H1 (cell line): Measurements from ENCODE around the gene VGLL2. TPM values are rescaled to one million over a fixed set of nuclear protein-coding genes. Genes with fewer than 3 reads are reported as not detected.
A peak's percentile ranks its signal among the peaks of the same experiment; 100 is the strongest.

Experiments
- CTCF ChIA-PET: fragments of 300-600 bp; sonication (Branson Sonifier 250); formaldehyde crosslinking; loops from one replicate; lab custom pipeline; 2021; ENCODE audit not compliant: partially characterized antibody; lab: Charles Lee
- POLR2A ChIA-PET: fragments of 300-600 bp; sonication (Branson Sonifier 250); formaldehyde crosslinking; loops from one replicate; lab custom pipeline; 2021; ENCODE audit warnings: inconsistent platforms; ENCODE audit not compliant: partially characterized antibody; lab: Charles Lee
- DNase-seq, 2 experiments: peaks; one replicate each; pipeline versions ENCODE4 v3.0.0 to v3.0.0-alpha.2; 2010 to 2022; ENCODE audit warnings: low spot score in 2 of 2, low read depth in 1 of 2, mixed read lengths in 1 of 2
- FAIRE-seq: peaks from 2 replicates; lab custom pipeline; 2011; peaks lifted over from hg19 to GRCh38; lab: Jason Lieb, UNC
- H2AFZ ChIP-seq: 2 replicates; pipeline ENCODE4 v1.8.1; 2012; ENCODE audit warnings: low read length, inconsistent platforms
- H2AK5ac ChIP-seq: 2 replicates; pipeline ENCODE4 v1.6.1; 2013; ENCODE audit warnings: low read depth, low read length
- H2BK120ac ChIP-seq: replicated peaks from 2 replicates; pipeline ENCODE3; 2013; ENCODE audit warnings: low read depth, low read length, inconsistent platforms
- H2BK12ac ChIP-seq: 2 replicates; pipeline ENCODE4 v1.6.1; 2013; ENCODE audit warnings: low read depth, low read length
- H2BK15ac ChIP-seq: 2 replicates; pipeline ENCODE4 v1.6.1; 2013; ENCODE audit warnings: low read length
- H2BK20ac ChIP-seq: 2 replicates; pipeline ENCODE4 v1.6.1; 2013; ENCODE audit warnings: low read length
- H2BK5ac ChIP-seq: 2 replicates; pipeline ENCODE4 v1.6.1; 2013; ENCODE audit warnings: low read depth, low read length
- H3K14ac ChIP-seq: 2 replicates; pipeline ENCODE4 v1.6.1; 2013; ENCODE audit warnings: inconsistent platforms; ENCODE audit not compliant: insufficient read length
- H3K18ac ChIP-seq: 2 replicates; pipeline ENCODE4 v1.6.1; 2013; ENCODE audit warnings: low read length; ENCODE audit errors: extremely low read depth
- H3K23ac ChIP-seq: 2 replicates; pipeline ENCODE4 v1.6.1; 2013; ENCODE audit warnings: inconsistent platforms; ENCODE audit not compliant: insufficient read length
- H3K23me2 ChIP-seq: 2 replicates; pipeline ENCODE4 v1.6.1; 2013; ENCODE audit warnings: low read depth, low read length
- H3K27ac ChIP-seq: 2 replicates; pipeline ENCODE4 v1.6.1; 2011; ENCODE audit warnings: low read depth, low read length, inconsistent platforms
- H3K27me3 ChIP-seq, 4 experiments: replicated peaks in 1 of 4; 1 replicate in 1 of 4; 2 replicates in 3 of 4; pipeline versions ENCODE4 v1.6.1 to v1.8.1; 2011 to 2013; ENCODE audit warnings: low read length in 3 of 4, mild to moderate bottlenecking in 3 of 4, inconsistent platforms in 2 of 4, mixed read lengths in 2 of 4, moderate library complexity in 1 of 4; ENCODE audit not compliant: control insufficient read depth in 3 of 4, insufficient read depth in 3 of 4; ENCODE audit errors: extremely low read depth in 1 of 4
- H3K36me3 ChIP-seq, 4 experiments: 2 replicates each; pipeline versions ENCODE4 v1.6.1 to v1.8.1; 2011 to 2013; ENCODE audit warnings: mild to moderate bottlenecking in 4 of 4, low read length in 3 of 4, moderate library complexity in 2 of 4, control low read depth in 1 of 4, inconsistent platforms in 1 of 4; ENCODE audit not compliant: insufficient read depth in 4 of 4, control insufficient read depth in 2 of 4
- H3K4ac ChIP-seq: replicated peaks from 2 replicates; pipeline ENCODE3; 2013; ENCODE audit warnings: low read length, low read depth, mixed read lengths, inconsistent platforms; ENCODE audit not compliant: insufficient read length
- H3K4me1 ChIP-seq, 4 experiments: replicated peaks in 1 of 4; 1 replicate in 1 of 4; 2 replicates in 3 of 4; pipeline versions ENCODE4 v1.6.1 to v1.8.1; 2011 to 2013; ENCODE audit warnings: low read length in 3 of 4, inconsistent platforms in 2 of 4, mixed read lengths in 1 of 4; ENCODE audit not compliant: insufficient read depth in 4 of 4, control insufficient read depth in 3 of 4
- H3K4me2 ChIP-seq, 2 experiments: 2 replicates each; pipeline versions ENCODE4 v1.6.1 to v1.8.1; 2011 to 2013; ENCODE audit warnings: low read depth in 2 of 2, low read length in 2 of 2, control low read depth in 1 of 2, inconsistent platforms in 1 of 2, mild to moderate bottlenecking in 1 of 2; ENCODE audit not compliant: insufficient read depth in 1 of 2
- H3K4me3 ChIP-seq, 4 experiments: fragments of 200-600, 300-600 bp in 1 of 4; sonication (generic), shearing (Covaris generic), sonication (Bioruptor Twin) in 1 of 4; 2 replicates each; pipeline versions ENCODE4 v1.5.1 to v1.8.1; 2011 to 2016; ENCODE audit warnings: low read length in 4 of 4, low read depth in 3 of 4, control low read depth in 2 of 4, inconsistent platforms in 2 of 4, mild to moderate bottlenecking in 2 of 4, mixed read lengths in 1 of 4, moderate library complexity in 1 of 4; ENCODE audit not compliant: insufficient read depth in 2 of 4; ENCODE audit errors: extremely low read depth in 1 of 4
- H3K56ac ChIP-seq: replicated peaks from 2 replicates; pipeline ENCODE3; 2013; ENCODE audit warnings: low read depth, mild to moderate bottlenecking, mixed read lengths, low read length, inconsistent platforms; ENCODE audit not compliant: insufficient read length
- H3K79me1 ChIP-seq: 2 replicates; pipeline ENCODE4 v1.6.1; 2013; ENCODE audit warnings: low read depth, low read length, control low read depth
- H3K79me2 ChIP-seq, 2 experiments: 2 replicates each; pipeline versions ENCODE4 v1.6.1 to v1.8.1; 2012 to 2013; ENCODE audit warnings: low read length in 2 of 2, mild to moderate bottlenecking in 2 of 2, inconsistent platforms in 1 of 2; ENCODE audit not compliant: insufficient read depth in 2 of 2, control insufficient read depth in 1 of 2
- H3K9ac ChIP-seq, 4 experiments: replicated peaks in 1 of 4; 1 replicate in 1 of 4; 2 replicates in 3 of 4; pipeline versions ENCODE4 v1.6.1 to v1.8.1; 2011 to 2013; ENCODE audit warnings: low read depth in 3 of 4, low read length in 3 of 4, control low read depth in 2 of 4, mild to moderate bottlenecking in 2 of 4, moderate library complexity in 2 of 4, inconsistent platforms in 1 of 4; ENCODE audit errors: extremely low read depth in 1 of 4
- H3K9me3 ChIP-seq, 2 experiments: 2 replicates each; pipeline versions ENCODE4 v1.6.1 to v1.8.1; 2012 to 2013; ENCODE audit warnings: mild to moderate bottlenecking in 2 of 2, moderate library complexity in 2 of 2, control low read depth in 1 of 2, inconsistent platforms in 1 of 2, low read depth in 1 of 2, low read length in 1 of 2, mixed read lengths in 1 of 2; ENCODE audit not compliant: insufficient read depth in 2 of 2
- H4K20me1 ChIP-seq, 2 experiments: replicated peaks in 1 of 2; 2 replicates each; pipeline versions ENCODE3 to v1.8.1; 2011 to 2013; ENCODE audit warnings: inconsistent platforms in 2 of 2, low read length in 2 of 2, mild to moderate bottlenecking in 1 of 2; ENCODE audit not compliant: insufficient read depth in 2 of 2, control insufficient read depth in 1 of 2
- H4K5ac ChIP-seq: 2 replicates; pipeline ENCODE4 v1.6.1; 2013; ENCODE audit warnings: low read length, low read depth, mixed read lengths, inconsistent platforms; ENCODE audit not compliant: insufficient read length
- H4K8ac ChIP-seq: 2 replicates; pipeline ENCODE4 v1.8.0; 2013; ENCODE audit warnings: mild to moderate bottlenecking, moderate library complexity, low read length, inconsistent platforms; ENCODE audit not compliant: insufficient read depth; ENCODE audit errors: extremely low read depth
- H4K91ac ChIP-seq: replicated peaks from 2 replicates; pipeline ENCODE3; 2013; ENCODE audit warnings: low read length, mixed read lengths, inconsistent platforms; ENCODE audit not compliant: insufficient read length
- CTCF ChIP-seq, 3 experiments: IDR thresholded peaks; 1 replicate in 2 of 3; 2 replicates in 1 of 3; pipeline versions ENCODE4 v1.5.1 to v1.6.1; 2011; ENCODE audit warnings: low read length in 3 of 3, mild to moderate bottlenecking in 3 of 3, inconsistent platforms in 2 of 3, low read depth in 1 of 3, moderate library complexity in 1 of 3; ENCODE audit not compliant: insufficient read depth in 1 of 3; ENCODE audit errors: control extremely low read depth in 1 of 3
- MAX ChIP-seq: IDR thresholded peaks from 2 replicates; pipeline ENCODE4 v1.6.1; 2012; ENCODE audit warnings: inconsistent platforms
- RAD21 ChIP-seq, 2 experiments: IDR thresholded peaks in 1 of 2; conservative IDR thresholded peaks in 1 of 2; 2 replicates each; pipeline ENCODE4 v1.6.1; 2011; ENCODE audit warnings: low read depth in 2 of 2, low read length in 2 of 2, improper control_type of control experiment in 1 of 2, inconsistent platforms in 1 of 2, mild to moderate bottlenecking in 1 of 2, moderate library complexity in 1 of 2
- RBBP5 ChIP-seq: IDR thresholded peaks from 2 replicates; pipeline ENCODE4 v1.7.1; 2012; ENCODE audit warnings: low read depth, mild to moderate bottlenecking, inconsistent platforms, low read length, moderate library complexity, borderline replicate concordance
- WGBS, 2 experiments: shearing (Covaris generic) in 1 of 2; methylation state at CpG; one replicate each; pipeline versions ENCODE4 v1.1.6 to v1.1.7; 2013 to 2015; ENCODE audit warnings: low lambda C conversion rate in 2 of 2, mixed read lengths in 2 of 2, inconsistent platforms in 1 of 2, low coverage in 1 of 2, missing lambda C conversion rate in 1 of 2; ENCODE audit not compliant: insufficient replicate concordance in 2 of 2, insufficient coverage in 1 of 2, insufficient read length in 1 of 2; ENCODE audit errors: extremely low coverage in 1 of 2, missing lambda C conversion rate in 1 of 2; 5-methylcytosine and 5-hydroxymethylcytosine counted together
- polyA plus RNA-seq, 7 experiments: library from polyadenylated mRNA; depleted of rRNA in 3 of 7; stranded (reverse) in 5 of 7; unstranded in 2 of 7; fragments of >200 nt in 5 of 7; fragments of 200-250 nt in 2 of 7; gene quantifications; 1 replicate in 5 of 7; 2 replicates in 1 of 7; 4 replicates in 1 of 7; pipeline versions ENCODE4 v1.2.1 to v1.2.3, GENCODE V29; 2011 to 2013; ENCODE audit warnings: missing spikeins in 2 of 7, mixed read lengths in 2 of 7
- total RNA-seq: library from RNA; stranded (reverse); fragmentation: NEBNext Ultra II Directional; extraction: Animal tissue kit (Norgen Biotek cat#: 25700); gene quantifications from 2 replicates; pipeline ENCODE4 v1.2.1, GENCODE V29; 2021

Gene VGLL2
- total and polyA plus RNA-seq, 2 of the 8 experiments (the other 6 are each of a cell fraction or from before 2014, with no cell fraction given), result not detected

- Histone ChIP-seq H2BK12ac (no peak overlapping the region), H4K20me1 (no peaks in the 10 kb centered on the region), H2AFZ (no peak overlapping the region), H3K4ac (no peak overlapping the region), H3K23me2 (no peaks in the 10 kb centered on the region), H4K5ac (no peak overlapping the region), H3K23ac (no peak overlapping the region), H3K4me2 (no peak overlapping the region), H3K36me3 (no peaks in the 10 kb centered on the region), H3K27me3 (peaks cover 0 to 1% (median 0%) of the 10 kb centered on the region in 4 experiments; a peak in 2 of 7 replicates), H3K18ac (no peak overlapping the region), H3K79me1 (no peaks in the 10 kb centered on the region), H2BK5ac (no peak overlapping the region), H3K14ac (no peak overlapping the region), H3K56ac (no peak overlapping the region), H2BK120ac (no peak overlapping the region), H3K79me2 (no peaks in the 10 kb centered on the region), H3K27ac (no peak overlapping the region), H4K91ac (no peak overlapping the region), H2AK5ac (no peak overlapping the region), H4K8ac (no peak overlapping the region), H3K4me3 (no peak overlapping the region), H2BK20ac (no peak overlapping the region), H2BK15ac (no peak overlapping the region), H3K9me3 (no peaks in the 10 kb centered on the region), H3K9ac (no peak overlapping the region), H3K4me1 (no peaks in the 10 kb centered on the region)
- ChIA-PET POLR2A (no interaction called here), CTCF (interaction anchor here (1.0 to 1.2 kb wide), 3 partner anchors 9 to 306 kb away, joined by 3 read pairs; no protein-coding TSS in a partner anchor)
- WGBS, 2 experiments, result 79% methylated on average over 3 of the region's 3 CpGs; no CpG with 5 or more reads in 1 of the 2 experiments
- FAIRE-seq (peak; percentile 32), DNase-seq (peak in 1 of 2 experiments; percentile 56)
- TF ChIP-seq MAX (no peak), RBBP5 (no peak), CTCF (IDR thresholded peaks at IDR 0.05; ENCODE audit: control extremely low read depth in 1 of 3, insufficient read depth in 1 of 3, low read depth in 1 of 3, low read length in 3 of 3) (peak in 2 of 3 experiments; percentile 34 to 54; a peak in 2 of 4 replicates), RAD21 (IDR thresholded peaks at IDR 0.05 in 1 of 2, conservative IDR thresholded peaks at IDR 0.05 in 1 of 2; ENCODE audit: low read depth in 2 of 2, low read length in 2 of 2) (peak; percentile 38 to 39; a peak in 3 of 4 replicates)
Measured at GRCh38 chr6:117280922-117281321, 15.6 kb downstream of the VGLL2 start.
